HepG2 (cell line): ENCODE measurements around the gene SLC23A3. TPM values are rescaled to one million over a fixed set of nuclear protein-coding genes. Genes with fewer than 3 reads are reported as not detected.

Experiments used
- ATAC-seq: fragments of 200-7000 bp; cut with Tn5 transposase; 3 replicates; pipeline ENCODE4 v1.9.1; 2020; ENCODE audit warnings: mild to moderate bottlenecking, moderate library complexity
- BruUV-seq: library from RNA; stranded (reverse); fragments of 400-500 nt; replicated peaks from 2 replicates; lab custom pipeline; 2021; lab: Mats Ljungman, UMichigan
- CTCF ChIA-PET: fragments of 300-600 bp; formaldehyde crosslinking; extraction: SDS; loops from one replicate; lab custom pipeline; 2021; ENCODE audit warnings: low total read pairs, inconsistent platforms, low intra/inter-chr PET ratio; lab: Yijun Ruan, JAX
- POLR2A ChIA-PET: fragments of 350-600 bp; sonication (Branson Sonifier 250); formaldehyde crosslinking; loops from one replicate; lab custom pipeline; 2020; ENCODE audit warnings: antibody characterized with exemption, inconsistent platforms; lab: Yijun Ruan, JAX
- DNase-seq: peaks from one replicate; pipeline ENCODE4 v3.0.0-alpha.2; 2015; ENCODE audit warnings: low spot score
- FAIRE-seq: peaks from 3 replicates; lab custom pipeline; 2011; peaks lifted over from hg19 to GRCh38; lab: Jason Lieb, UNC
- H2AFZ ChIP-seq: one replicate; pipeline ENCODE4 v1.6.1; 2011; ENCODE audit warnings: low read length, inconsistent platforms
- H3K27ac ChIP-seq: fragments of 300-600 bp; 3 replicates; pipeline ENCODE4 v1.8.0; 2011; ENCODE audit warnings: mixed run types, mild to moderate bottlenecking, mixed read lengths, low read length, inconsistent platforms; ENCODE audit not compliant: insufficient read depth; ENCODE audit errors: extremely low read length
- H3K27me3 ChIP-seq, 2 experiments: fragments of 200-600 bp in 1 of 2; 2 replicates in 1 of 2; 3 replicates in 1 of 2; pipeline versions ENCODE4 v1.6.0 to v1.8.0; 2011; ENCODE audit warnings: low read length in 2 of 2, mild to moderate bottlenecking in 2 of 2, moderate library complexity in 2 of 2, inconsistent platforms in 1 of 2; ENCODE audit not compliant: insufficient read depth in 2 of 2, control insufficient read depth in 1 of 2
- H3K36me3 ChIP-seq, 2 experiments: fragments of 200-600 bp in 1 of 2; replicated peaks in 1 of 2; 2 replicates in 1 of 2; 3 replicates in 1 of 2; pipeline versions ENCODE4 v1.5.1 to v1.8.0; 2011; ENCODE audit warnings: low read length in 2 of 2, inconsistent platforms in 1 of 2; ENCODE audit not compliant: insufficient read depth in 2 of 2, control insufficient read depth in 1 of 2
- H3K4me1 ChIP-seq: 2 replicates; pipeline ENCODE4 v1.5.1; 2012; ENCODE audit warnings: low read length, inconsistent platforms; ENCODE audit not compliant: insufficient read depth
- H3K4me2 ChIP-seq: 2 replicates; pipeline ENCODE4 v1.6.0; 2011; ENCODE audit warnings: low read depth, low read length, inconsistent platforms
- H3K4me3 ChIP-seq, 3 experiments: fragments of 200-600 bp in 1 of 3; sonication (generic), shearing (Covaris generic) in 1 of 3; replicated peaks in 1 of 3; 2 replicates each; pipeline ENCODE4 v1.5.1; 2011 to 2016; ENCODE audit warnings: low read length in 3 of 3, inconsistent platforms in 2 of 3, low read depth in 2 of 3, mild to moderate bottlenecking in 2 of 3, control low read depth in 1 of 3, mixed read lengths in 1 of 3; ENCODE audit not compliant: insufficient read depth in 1 of 3
- H3K79me2 ChIP-seq: one replicate; pipeline ENCODE4 v1.6.1; 2011; ENCODE audit warnings: low read length, inconsistent platforms; ENCODE audit not compliant: insufficient read depth
- H3K9ac ChIP-seq: 2 replicates; pipeline ENCODE4 v1.6.0; 2011; ENCODE audit warnings: mild to moderate bottlenecking, low read depth, low read length, inconsistent platforms; ENCODE audit not compliant: insufficient read depth
- H3K9me3 ChIP-seq: 2 replicates; pipeline ENCODE4 v1.5.1; 2012; ENCODE audit warnings: mild to moderate bottlenecking, low read length
- H4K20me1 ChIP-seq: 2 replicates; pipeline ENCODE4 v1.6.0; 2011; ENCODE audit warnings: inconsistent platforms, mild to moderate bottlenecking, low read length, moderate library complexity; ENCODE audit not compliant: insufficient read depth
- ARID5B ChIP-seq: IDR thresholded peaks from 2 replicates; pipeline ENCODE4 v1.4.0; 2020; ENCODE audit warnings: mild to moderate bottlenecking, missing genetic modification reagents
- HDAC1 ChIP-seq: sonication (generic); formaldehyde crosslinking; IDR thresholded peaks from 2 replicates; pipeline ENCODE4 v1.5.1; 2020; ENCODE audit warnings: mild to moderate bottlenecking, missing genetic modification reagents
- HOXA5 ChIP-seq: sonication (generic); formaldehyde crosslinking; IDR thresholded peaks from 2 replicates; pipeline ENCODE4 v1.4.0; 2020; ENCODE audit warnings: missing genetic modification reagents
- KAT8 ChIP-seq: IDR thresholded peaks from 2 replicates; pipeline ENCODE4 v1.6.1; 2016; ENCODE audit warnings: missing genetic modification reagents, missing compliant biosample characterization
- LRRFIP1 ChIP-seq: sonication (generic); formaldehyde crosslinking; conservative IDR thresholded peaks from 2 replicates; pipeline ENCODE4 v1.4.0; 2020; ENCODE audit warnings: missing genetic modification reagents
- TBX2 ChIP-seq: sonication (generic); formaldehyde crosslinking; IDR thresholded peaks from 2 replicates; pipeline ENCODE4 v1.5.0; 2020; ENCODE audit warnings: missing genetic modification reagents, mild to moderate bottlenecking, borderline replicate concordance
- ZNF639 ChIP-seq: conservative IDR thresholded peaks from 2 replicates; pipeline ENCODE4 v1.6.1; 2018; ENCODE audit warnings: missing genetic modification reagents
- WGBS: methylation state at CpG from one replicate; pipeline ENCODE4 v1.1.6; 2017; ENCODE audit warnings: low lambda C conversion rate; 5-methylcytosine and 5-hydroxymethylcytosine counted together
- in situ Hi-C: cut with HindIII; loops from 2 replicates; pipeline ENCODE4 v1.10.0; 2017; ENCODE audit warnings: low pct_unique_long_range_greater_than_20kb; ENCODE audit not compliant: extremely low pct_ligation_motif_present
- intact Hi-C: fragments of 100-400 bp; cut with micrococcal nuclease; formaldehyde crosslinking; loops from one replicate; pipeline ENCODE4 v1.10.0; 2022; ENCODE audit not compliant: unreplicated experiment
- polyA plus RNA-seq, 8 experiments: library from polyadenylated mRNA; depleted of rRNA in 3 of 8; stranded (reverse) in 7 of 8; unstranded in 1 of 8; fragments of >200 nt; fragmentation: Illumina TruSeq in 4 of 8; extraction: Trizol in 4 of 8; gene quantifications; 2 replicates each; pipeline versions ENCODE4 v1.2.1 to v1.2.3, GENCODE V29; 2011 to 2016; ENCODE audit warnings: low read depth in 4 of 8, missing spikeins in 1 of 8, mixed read lengths in 1 of 8; ENCODE audit not compliant: insufficient read depth in 1 of 8
- total RNA-seq, 5 experiments: library from RNA; depleted of rRNA; stranded (reverse); fragments of >200 nt; fragmentation: Illumina TruSeq; extraction: Trizol; gene quantifications; 2 replicates each; pipeline ENCODE4 v1.2.3, GENCODE V29; 2016; ENCODE audit warnings: low read depth in 1 of 5

SLC23A3 gene
- total and polyA plus RNA-seq, 2 of the 13 experiments (the other 11 are each of a cell fraction or from before 2014, with no cell fraction given) = 0.38 to 0.78 TPM

GRCh38 chr2:219127037-219127635, 42.7 kb downstream of the SLC23A3 start:
- Histone ChIP-seq H3K27ac (no peak overlapping the region), H3K36me3 (no peaks in the 10 kb centered on the region; a peak in 1 of 5 replicates), H3K9me3 (no peaks in the 10 kb centered on the region), H2AFZ (no peak overlapping the region), H3K79me2 (no peaks in the 10 kb centered on the region), H3K4me3 (no peak overlapping the region), H3K4me2 (peak overlapping the region; percentile 29; the same call in 1 of the 2 replicates), H3K9ac (no peak overlapping the region), H4K20me1 (peaks cover 23% of the 10 kb centered on the region), H3K4me1 (peaks cover 72% of the 10 kb centered on the region), H3K27me3 (no peaks in the 10 kb centered on the region)
- FAIRE-seq (no peak), ATAC-seq (no peak), DNase-seq (no peak)
- in situ Hi-C loops = no loop called here
- no TSS peak for BruUV-seq
- 74% methylated on average over 2 of the region's 2 CpGs for WGBS
- ChIA-PET CTCF (no interaction called here), POLR2A (no interaction called here)
- intact Hi-C loops = loop anchor here (2.0 kb wide), 2 partner anchors 22 to 68 kb away; no protein-coding TSS in a partner anchor
- TF ChIP-seq HOXA5 (CRISPR knock-in tag) = 0 out of 2 replicates have a peak, but pooled peaks have one; percentile 20
- TF ChIP-seq TBX2 (CRISPR knock-in tag) = peak; percentile 10; the same call in 1 of the 2 replicates
- no peak for TF ChIP-seq ZNF639 (CRISPR knock-in tag)
- 0 out of 2 replicates have a peak, but pooled peaks have one; percentile 5 for TF ChIP-seq KAT8 (CRISPR knock-in tag)
- TF ChIP-seq LRRFIP1 = no peak
- 0 out of 2 replicates have a peak, but pooled peaks have one; percentile 6 for TF ChIP-seq HDAC1
- TF ChIP-seq ARID5B (CRISPR knock-in tag) = no peak
